VCaP (cell line): ENCODE data around the gene SPTLC3.

ENCODE experiments used
- H3K27ac ChIP-seq: fragments of 450-650 bp; 2 replicates; pipeline ENCODE4 v1.5.1; 2017
- TF ChIP-seq, protein P1 (sequence below): fragments of 450-650 bp; conservative IDR thresholded peaks from 2 replicates; pipeline ENCODE4 v1.5.1; 2017; ENCODE audit warnings: mild to moderate bottlenecking, moderate library complexity

SPTLC3 gene

DNA sequence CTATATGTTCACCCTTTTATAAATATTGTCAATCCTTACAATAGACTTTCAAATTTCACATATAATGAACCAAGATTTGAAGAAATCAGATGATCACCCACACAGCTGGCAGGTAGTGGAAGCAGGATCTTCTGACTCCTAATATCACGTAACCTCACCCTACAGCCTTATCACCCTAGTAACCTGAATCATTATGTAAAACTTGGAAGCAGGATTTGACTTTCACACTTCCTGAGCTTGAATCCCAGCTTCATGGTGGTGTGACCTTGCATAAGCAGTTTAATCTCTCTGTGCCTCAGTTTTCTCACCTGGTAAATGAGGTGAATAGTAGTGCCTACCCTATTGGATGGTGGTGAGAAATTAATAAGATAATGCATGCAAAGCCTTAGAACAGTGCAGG is 16.4 kb downstream of the SPTLC3 start:
- TF ChIP-seq, protein P1, sequence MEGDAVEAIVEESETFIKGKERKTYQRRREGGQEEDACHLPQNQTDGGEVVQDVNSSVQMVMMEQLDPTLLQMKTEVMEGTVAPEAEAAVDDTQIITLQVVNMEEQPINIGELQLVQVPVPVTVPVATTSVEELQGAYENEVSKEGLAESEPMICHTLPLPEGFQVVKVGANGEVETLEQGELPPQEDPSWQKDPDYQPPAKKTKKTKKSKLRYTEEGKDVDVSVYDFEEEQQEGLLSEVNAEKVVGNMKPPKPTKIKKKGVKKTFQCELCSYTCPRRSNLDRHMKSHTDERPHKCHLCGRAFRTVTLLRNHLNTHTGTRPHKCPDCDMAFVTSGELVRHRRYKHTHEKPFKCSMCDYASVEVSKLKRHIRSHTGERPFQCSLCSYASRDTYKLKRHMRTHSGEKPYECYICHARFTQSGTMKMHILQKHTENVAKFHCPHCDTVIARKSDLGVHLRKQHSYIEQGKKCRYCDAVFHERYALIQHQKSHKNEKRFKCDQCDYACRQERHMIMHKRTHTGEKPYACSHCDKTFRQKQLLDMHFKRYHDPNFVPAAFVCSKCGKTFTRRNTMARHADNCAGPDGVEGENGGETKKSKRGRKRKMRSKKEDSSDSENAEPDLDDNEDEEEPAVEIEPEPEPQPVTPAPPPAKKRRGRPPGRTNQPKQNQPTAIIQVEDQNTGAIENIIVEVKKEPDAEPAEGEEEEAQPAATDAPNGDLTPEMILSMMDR: no peak
- no peak overlapping the region for H3K27ac ChIP-seq

DNA sequence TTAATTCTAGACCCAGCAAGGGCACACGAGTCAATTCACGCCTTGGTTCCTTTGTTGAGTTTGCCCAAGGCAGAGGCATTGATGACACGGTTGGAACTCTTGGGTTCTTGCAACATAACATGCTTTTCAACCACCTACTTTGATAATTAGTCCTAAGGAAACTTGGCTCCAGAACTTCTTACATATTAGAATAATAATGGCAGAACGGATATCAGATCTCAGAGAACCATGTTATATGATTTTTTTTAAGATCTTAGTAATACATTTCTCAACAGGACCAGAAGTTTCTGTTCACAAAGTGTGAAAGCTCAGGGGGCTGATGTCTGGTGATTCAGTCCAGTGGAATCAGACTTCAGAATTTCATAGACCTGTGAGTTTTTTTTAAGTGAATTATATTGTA is 19.2 kb downstream of the SPTLC3 start:
- H3K27ac ChIP-seq: no peak overlapping the region
- TF ChIP-seq, protein P1: no peak

DNA sequence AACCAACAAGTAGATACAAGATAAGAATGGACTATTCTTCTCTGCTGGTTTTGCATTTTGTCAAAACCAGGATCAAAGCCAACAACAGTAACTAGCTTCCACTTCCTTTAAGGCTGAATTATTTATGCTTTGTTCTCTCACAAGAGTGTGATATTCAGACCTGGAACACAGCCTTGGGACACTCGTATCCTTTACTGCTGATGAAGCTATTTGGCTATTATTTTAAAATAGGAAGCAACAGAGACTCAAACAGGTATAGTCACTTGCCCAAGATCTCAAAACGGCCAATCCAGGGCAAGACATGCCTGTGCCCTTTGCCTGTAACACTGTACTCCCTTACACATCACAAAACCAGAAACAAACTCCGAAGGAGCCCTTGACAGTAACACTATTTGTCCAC is 19.9 kb downstream of the SPTLC3 start:
- TF ChIP-seq, protein P1: no peak
- H3K27ac ChIP-seq: no peak overlapping the region

DNA sequence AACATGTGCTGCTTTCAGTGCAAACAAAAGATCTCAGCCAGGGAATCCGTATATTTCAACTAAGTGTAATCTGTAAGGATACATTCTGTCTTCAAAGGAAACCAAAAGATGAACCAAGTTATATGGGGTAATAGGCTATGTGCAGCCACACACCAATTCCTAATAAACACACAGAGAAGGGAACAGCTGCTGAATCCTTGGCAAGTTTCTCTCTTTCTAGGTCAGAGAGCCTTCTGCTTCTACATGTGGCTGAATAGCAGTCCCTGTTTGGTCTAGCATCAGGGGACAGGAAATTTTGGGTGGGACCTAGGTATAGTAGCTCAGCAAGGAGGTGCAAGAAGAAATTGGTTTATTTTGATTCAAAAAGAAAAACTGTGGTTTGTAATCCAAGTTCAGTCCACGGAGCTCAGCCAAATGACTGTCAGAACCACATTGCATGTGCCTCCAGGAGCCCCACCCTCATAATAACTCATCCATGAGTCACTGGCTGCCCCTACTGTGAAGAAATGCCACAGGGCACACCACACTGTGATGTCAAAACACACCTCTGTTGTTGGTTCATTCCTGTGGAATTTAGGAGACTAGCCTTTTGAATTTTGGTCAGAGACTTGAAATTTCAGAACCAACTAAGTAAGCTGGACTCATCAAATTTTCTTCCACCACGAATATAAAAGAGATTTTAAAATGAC is 21.1 kb downstream of the SPTLC3 start:
- TF ChIP-seq, protein P1: no peak
- H3K27ac ChIP-seq: no peak overlapping the region

DNA sequence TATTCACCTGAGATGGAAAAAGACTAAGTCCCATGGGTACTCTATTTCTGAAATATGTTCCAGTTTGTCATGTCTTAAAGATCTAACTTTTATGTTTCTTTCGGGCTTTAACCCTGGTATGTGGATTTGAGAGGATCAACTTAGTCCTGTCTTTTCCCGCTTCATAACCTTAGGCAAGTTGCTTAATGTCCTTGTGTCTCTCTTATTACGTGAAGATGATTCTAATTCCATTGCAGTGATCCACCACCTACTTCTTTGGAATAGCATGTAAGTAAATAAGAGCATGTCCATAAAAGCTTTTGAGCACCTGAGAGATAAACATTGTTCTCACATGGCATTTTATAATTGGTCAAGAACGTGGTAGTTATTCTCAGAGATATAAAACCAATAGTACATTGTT is 23.0 kb downstream of the SPTLC3 start:
- TF ChIP-seq, protein P1: no peak
- H3K27ac ChIP-seq: no peak overlapping the region

DNA sequence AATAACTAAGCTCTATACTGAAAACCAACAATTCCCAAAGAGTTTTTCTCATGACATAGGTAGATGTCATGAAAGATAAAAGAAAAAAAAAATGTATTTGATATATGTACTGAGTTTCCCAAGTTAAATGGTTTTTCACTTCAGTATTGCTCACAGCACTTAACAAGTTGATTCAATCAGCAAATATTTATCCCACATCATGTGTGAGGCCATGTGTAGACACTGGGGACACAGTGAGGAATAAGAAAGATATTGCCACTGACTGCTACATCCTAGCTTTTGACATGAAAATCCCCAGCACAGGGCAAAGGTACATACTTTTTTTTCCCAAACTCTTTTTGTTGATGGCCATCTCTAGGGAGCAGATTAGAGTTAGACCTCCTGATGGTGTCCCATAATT is 25.3 kb downstream of the SPTLC3 start:
- TF ChIP-seq, protein P1: no peak
- H3K27ac ChIP-seq: no peak overlapping the region

DNA sequence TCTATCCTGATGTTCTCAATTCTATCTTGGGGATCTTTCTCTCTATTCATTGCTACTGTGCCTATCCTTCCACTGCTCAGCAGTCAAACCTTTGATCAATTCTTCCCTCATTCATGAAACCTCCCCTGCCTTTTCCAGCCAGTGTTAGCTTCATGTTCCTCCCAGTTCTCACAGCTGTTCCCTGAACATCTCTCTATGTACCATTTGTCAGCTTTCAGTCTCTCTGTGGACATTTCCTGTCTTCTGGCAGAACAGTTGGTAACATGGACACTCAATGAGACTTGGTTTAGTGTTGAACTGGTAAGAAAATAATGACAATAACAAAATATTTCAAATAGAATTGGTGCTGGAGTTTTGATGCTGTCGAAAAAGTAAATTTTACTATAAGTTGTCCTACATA is 26.2 kb downstream of the SPTLC3 start:
- H3K27ac ChIP-seq: peak overlapping the region; percentile 10; the same call in 1 of the 2 replicates

More for the DNA sequence above, 26.2 kb downstream of the SPTLC3 start:
- TF ChIP-seq, protein P1: no peak
